ENCODE results near the gene LRRTM3. TPM values are rescaled to one million over a fixed set of nuclear protein-coding genes. Genes with fewer than 3 reads are reported as not detected.

The LRRTM3 gene
- total RNA-seq, 1 donor: not detected

DNA sequence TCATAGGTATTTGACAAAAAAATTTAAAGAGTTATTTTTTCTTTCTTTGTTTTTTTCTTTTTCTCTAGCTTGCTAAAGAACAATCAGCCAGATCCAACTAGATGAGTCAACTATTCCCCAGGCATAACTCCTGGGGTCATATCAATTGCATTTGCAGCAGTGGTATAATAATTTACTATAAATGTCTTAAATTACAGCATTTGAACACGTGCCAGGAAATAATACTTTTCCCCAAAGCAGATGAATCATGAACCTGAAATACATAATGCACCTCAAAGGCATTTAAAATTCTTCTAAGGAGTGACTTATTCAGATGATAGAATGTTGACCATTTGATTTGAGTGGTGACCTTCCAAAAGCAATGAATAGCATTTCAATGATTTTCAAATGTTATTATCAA lies 190.1 kb downstream of the LRRTM3 start:
- TF ChIP-seq, protein P1, sequence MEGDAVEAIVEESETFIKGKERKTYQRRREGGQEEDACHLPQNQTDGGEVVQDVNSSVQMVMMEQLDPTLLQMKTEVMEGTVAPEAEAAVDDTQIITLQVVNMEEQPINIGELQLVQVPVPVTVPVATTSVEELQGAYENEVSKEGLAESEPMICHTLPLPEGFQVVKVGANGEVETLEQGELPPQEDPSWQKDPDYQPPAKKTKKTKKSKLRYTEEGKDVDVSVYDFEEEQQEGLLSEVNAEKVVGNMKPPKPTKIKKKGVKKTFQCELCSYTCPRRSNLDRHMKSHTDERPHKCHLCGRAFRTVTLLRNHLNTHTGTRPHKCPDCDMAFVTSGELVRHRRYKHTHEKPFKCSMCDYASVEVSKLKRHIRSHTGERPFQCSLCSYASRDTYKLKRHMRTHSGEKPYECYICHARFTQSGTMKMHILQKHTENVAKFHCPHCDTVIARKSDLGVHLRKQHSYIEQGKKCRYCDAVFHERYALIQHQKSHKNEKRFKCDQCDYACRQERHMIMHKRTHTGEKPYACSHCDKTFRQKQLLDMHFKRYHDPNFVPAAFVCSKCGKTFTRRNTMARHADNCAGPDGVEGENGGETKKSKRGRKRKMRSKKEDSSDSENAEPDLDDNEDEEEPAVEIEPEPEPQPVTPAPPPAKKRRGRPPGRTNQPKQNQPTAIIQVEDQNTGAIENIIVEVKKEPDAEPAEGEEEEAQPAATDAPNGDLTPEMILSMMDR (IDR thresholded peaks at IDR 0.05; ENCODE audit: insufficient read depth, low read depth, low read length): no peak
- no peak overlapping the region for H3K4me3 ChIP-seq (ENCODE audit: low read depth, low read length)
- peak; percentile 2 for DNase-seq (ENCODE audit: low read depth)

DNA sequence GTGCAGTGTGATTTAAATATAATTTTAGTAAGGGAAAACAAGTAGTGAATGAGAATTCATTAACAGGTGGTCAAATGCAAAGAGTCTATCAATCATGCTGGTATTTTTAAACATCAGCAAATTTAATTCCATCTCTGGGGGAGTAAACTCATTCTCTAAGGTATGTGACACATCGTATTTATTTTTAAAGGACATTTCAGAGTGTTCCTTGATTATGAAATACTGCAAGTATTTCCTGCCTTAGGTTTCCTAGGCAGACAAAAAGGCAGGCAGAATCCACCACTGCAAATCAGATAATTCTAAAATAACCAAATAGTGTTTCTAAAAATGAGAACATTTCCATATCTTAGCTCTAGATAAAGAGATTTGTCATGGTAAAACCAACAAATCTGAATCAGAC lies 193.8 kb downstream of the LRRTM3 start:
- TF ChIP-seq, protein P1 (IDR thresholded peaks at IDR 0.05; ENCODE audit: insufficient read depth, low read depth, low read length): no peak
- no peak overlapping the region for H3K4me3 ChIP-seq (ENCODE audit: low read depth, low read length)
- no peak for DNase-seq (ENCODE audit: low read depth)

DNA sequence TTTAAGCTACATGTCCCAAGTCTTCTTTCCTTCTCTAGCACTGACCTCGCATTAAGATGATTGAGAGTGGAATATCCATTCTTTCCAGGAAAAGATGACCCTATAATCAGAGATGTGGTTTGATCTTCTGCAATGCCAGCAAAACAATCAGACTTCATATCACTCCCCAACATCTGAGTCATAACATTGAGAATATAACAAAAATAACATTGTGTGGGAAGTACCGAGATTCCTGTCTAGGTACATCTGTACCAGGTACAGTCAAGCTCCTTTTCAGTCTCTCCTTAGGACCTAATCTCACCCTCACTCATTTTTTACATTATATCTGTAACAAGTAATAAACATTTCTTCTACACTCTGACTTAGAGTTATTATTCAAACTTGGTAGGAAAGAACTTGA lies 201.6 kb downstream of the LRRTM3 start:
- DNase-seq (ENCODE audit: low read depth): no peak
- no peak overlapping the region for H3K4me3 ChIP-seq (ENCODE audit: low read depth, low read length)
- TF ChIP-seq, protein P1 (IDR thresholded peaks at IDR 0.05; ENCODE audit: insufficient read depth, low read depth, low read length): no peak

DNA sequence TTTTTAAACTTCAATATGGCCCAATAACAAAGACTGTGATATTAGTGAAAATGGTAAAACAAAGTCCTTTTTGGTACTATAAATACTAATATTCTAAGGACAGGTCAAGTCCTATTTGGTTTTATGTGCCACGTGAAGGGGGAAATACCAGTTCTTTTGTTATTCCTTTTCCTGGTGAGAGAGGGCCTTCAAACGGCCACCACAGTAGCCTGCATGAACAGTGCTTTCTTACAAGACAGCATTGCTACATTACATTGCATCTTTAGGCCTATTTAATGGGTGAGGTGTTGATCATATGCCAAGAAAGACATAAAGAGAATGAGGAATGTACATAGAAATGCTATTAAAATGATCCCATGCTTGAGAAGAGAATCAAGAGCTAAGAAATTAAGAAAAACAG lies 214.8 kb downstream of the LRRTM3 start:
- TF ChIP-seq, protein P1 (IDR thresholded peaks at IDR 0.05; ENCODE audit: insufficient read depth, low read depth, low read length): no peak
- no peak for DNase-seq (ENCODE audit: low read depth)
- no peak overlapping the region for H3K4me3 ChIP-seq (ENCODE audit: low read depth, low read length)

DNA sequence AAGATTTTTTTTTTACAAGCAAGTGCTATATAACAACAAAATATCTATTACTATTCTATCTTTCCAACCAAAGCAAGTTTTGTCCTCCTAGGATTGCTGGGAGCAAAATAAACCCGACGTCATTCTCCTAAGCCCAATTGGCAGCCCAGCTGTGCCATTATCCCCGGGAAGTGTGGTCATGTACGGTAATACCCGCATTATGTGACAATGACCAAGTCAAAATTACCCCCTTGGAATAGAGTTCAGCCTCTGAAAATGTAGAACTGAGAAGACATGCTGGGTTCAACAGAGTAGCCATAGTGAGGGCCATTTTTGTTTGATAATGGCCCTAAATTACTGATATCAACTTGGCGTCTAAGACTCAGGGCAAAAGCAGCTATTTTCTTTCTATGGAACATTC lies 215.5 kb downstream of the LRRTM3 start:
- TF ChIP-seq, protein P1 (IDR thresholded peaks at IDR 0.05; ENCODE audit: insufficient read depth, low read depth, low read length): no peak
- H3K4me3 ChIP-seq (ENCODE audit: low read depth, low read length): no peak overlapping the region
- DNase-seq (ENCODE audit: low read depth): no peak

DNA sequence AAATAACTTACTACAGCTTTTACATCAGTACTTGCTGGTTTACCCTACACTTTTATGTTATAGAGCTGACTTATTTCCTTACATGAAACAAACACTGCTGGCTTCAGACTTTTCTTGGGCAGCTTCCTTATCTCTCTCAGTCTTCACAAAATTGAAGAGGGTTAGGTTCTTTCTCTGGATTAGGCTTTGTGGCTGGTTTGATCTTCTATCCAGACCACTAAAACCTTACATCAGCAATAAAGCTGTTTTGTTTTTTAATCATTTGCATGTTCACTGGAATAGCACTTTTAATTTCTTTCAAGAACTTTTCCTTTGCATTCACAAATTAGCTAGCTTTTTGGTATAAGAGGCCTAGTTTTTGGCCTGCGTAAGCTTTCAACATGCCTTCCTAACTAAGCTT lies 218.7 kb downstream of the LRRTM3 start:
- DNase-seq (ENCODE audit: low read depth): no peak
- H3K4me3 ChIP-seq (ENCODE audit: low read depth, low read length): no peak overlapping the region
- TF ChIP-seq, protein P1 (IDR thresholded peaks at IDR 0.05; ENCODE audit: insufficient read depth, low read depth, low read length): no peak
